HG03469 (cell line): Measurements from ENCODE around the gene PRSS38.

Experiments used
- ATAC-seq: cut with Tn5 transposase; IDR thresholded peaks from one replicate; pipeline ENCODE4 v1.9.1; 2021; ENCODE audit warnings: mild to moderate bottlenecking, moderate library complexity, moderate number of reproducible peaks; ENCODE audit not compliant: unreplicated experiment

The PRSS38 gene

GRCh38 chr1:227792216-227793078 is 23.0 kb upstream of the PRSS38 start:
- ATAC-seq = no peak

DNA sequence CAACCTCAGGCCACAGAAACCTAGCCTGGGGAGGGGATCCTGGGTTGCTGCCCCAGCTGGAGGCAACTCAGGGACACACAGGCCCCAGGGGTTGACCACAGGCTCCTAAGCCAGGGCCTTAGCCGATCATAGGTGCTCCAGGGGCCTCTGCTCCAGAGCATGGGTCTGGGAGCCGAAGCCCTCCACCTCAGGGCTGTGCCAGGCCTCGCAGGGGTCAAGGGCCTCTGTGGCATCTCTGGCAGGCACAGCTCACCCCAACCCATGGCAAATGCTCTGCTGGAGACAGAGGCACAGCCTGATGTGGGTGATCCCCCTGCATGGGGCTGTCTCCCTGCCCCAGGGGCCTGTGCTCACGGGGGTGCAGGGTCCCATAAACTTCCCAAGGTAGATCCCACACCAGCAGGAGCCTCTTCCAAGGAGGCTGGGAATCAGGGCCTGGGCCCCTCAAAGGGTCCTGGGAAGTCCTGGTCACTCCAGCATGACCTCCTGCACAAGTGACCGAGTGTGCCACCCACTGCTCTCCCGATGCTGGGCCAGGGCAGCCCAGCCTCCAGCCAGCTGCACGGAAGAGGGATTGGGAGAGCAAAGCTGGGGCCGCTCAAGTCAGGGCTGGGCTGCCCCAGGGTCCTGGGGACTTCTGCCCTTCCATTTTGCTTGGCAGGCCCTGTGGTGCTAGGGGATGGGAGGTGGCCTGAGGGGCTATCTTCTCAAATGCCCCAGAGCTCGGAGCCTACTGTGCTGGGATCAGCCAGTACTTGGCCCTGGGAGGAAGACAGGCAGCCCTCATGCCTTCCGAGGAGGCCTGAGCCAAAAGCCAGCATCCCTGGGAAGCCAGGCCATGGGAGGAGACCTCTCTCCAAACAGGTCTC is 22.2 kb upstream of the PRSS38 start:
- ATAC-seq = no peak

DNA sequence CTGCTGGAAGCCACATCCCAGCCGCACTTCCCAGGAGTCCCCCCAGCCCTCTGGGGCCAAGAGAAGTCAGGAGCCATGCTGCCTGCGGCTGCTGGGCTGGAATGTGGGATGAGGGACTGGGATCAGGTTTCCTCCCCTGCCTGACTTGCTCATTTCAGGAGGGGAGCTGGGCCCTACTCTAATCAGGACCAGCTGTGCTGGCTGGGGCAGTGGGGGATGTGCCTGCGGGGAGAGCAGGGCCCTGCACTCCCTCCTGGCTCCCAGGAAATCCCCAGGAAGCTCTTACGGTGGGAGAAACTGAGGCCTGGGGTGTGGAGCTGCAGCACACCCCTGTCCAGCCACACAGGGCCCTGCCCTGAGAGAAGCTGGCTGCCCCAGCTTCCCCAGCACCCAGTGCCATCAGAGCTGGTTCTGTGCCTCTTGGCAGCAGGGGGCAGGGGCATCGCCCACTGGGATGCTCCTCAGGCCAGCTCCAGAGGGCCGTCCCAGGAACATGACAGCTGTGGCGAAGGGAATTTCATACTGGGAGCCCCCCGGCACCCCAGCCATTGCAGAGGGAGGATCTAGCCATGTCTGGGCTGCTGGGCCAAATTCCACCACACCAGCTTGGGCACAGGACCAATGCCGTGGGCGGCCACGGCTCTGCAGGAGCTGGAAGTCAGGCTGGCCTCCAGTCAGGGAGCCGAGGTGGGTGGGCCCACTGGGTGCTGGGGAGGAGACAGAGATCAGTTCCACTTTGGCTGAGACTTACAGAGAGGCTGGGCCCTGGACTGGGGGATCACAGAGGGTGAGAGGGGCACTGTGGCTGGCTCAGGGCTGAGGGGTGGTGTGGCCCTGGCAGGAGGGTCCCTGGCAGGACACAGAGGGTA is 21.3 kb upstream of the PRSS38 start:
- ATAC-seq = no peak

GRCh38 chr1:227794817-227795192 is 20.7 kb upstream of the PRSS38 start:
- no peak for ATAC-seq

DNA sequence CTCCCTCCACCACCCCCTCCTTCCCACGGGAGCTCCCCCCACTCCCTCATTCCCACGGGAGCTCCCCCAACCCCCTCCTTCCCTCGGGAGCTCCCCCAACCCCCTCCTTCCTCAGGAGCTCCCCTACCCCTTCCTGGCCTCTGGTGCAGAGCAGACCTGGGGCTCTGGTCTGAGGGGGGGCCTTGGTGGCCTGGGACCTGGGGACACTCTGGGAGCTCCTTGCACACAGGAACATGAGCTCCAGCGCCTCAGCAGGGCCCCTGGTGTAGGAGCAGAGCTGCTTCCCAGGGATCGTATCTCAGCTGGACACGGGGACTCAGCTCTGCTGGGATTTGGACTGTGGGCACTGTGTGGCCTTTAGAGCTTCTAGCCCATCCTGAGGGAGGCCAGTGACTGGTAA is 19.7 kb upstream of the PRSS38 start:
- ATAC-seq = no peak

DNA sequence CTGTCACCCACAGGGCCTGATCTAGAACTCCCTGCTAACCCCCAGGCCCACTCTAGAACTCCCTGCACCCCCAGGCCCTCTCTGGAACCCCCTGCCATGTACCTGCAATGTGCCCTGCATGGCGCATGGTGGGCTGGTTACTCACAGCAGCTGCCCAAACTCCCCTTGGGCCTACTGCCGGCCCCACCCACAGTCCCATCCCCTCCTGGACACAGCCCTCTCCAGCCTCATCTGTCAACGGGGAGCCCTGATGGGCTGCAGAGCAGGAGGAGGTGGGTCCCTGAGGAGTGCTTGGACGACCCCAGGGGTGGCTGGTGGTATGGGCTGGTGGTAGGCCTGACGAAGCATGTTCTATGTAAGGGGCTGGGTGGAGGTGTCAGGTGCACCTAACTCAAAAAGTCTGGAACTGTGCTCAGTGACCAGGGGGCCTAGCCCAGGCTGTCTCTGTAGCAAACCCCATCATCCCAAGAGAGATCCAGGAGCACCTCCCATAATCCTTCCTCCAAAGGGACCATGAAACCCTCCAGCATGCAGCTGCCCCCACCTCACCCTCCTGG is 19.0 kb upstream of the PRSS38 start:
- no peak for ATAC-seq

DNA sequence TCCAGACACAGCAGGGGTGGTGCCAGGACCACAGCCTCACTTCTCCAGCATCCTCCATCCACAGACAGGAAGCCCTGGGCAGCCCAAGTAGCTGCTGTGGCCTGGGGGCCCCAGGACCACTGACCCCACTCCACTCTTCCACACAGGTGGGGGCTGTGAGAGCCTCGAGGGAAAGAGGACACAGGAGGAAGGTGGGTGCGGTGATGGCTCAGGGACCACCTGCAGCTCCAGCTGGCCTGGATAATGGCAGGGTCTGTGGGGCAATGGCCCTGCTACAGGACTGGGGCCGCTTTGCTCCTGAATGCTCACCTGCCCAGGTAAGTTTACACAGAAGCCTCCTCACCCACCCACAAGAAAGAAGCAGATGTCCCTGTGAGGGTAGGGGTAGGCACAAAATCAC is 18.3 kb upstream of the PRSS38 start:
- no peak for ATAC-seq

- no peak for ATAC-seq
These were observed 17.9 kb upstream of the PRSS38 start for GRCh38 chr1:227797625-227798024.

GRCh38 chr1:227798078-227798802 is 17.2 kb upstream of the PRSS38 start:
- no peak for ATAC-seq

- no peak for ATAC-seq
These were observed 15.7 kb upstream of the PRSS38 start for GRCh38 chr1:227799756-227800155.

DNA sequence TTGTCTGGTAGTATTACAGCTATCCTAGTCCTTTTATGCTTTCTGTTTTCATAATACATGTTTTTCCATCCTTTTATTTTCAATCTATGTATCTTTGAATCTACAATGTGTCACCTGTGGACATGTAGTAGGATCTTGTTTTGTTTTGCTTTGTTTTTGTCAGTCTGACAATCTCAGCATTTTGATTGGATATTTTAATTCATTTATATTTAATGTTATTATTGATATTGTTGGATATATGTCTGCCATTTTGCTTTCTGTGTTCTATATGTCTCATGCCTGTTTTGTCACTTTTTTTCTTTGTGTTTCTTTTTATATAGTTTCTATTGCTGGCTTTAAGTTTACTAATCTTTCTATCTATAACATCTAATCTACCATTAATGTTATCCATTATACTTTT is 11.5 kb upstream of the PRSS38 start:
- ATAC-seq = no peak

DNA sequence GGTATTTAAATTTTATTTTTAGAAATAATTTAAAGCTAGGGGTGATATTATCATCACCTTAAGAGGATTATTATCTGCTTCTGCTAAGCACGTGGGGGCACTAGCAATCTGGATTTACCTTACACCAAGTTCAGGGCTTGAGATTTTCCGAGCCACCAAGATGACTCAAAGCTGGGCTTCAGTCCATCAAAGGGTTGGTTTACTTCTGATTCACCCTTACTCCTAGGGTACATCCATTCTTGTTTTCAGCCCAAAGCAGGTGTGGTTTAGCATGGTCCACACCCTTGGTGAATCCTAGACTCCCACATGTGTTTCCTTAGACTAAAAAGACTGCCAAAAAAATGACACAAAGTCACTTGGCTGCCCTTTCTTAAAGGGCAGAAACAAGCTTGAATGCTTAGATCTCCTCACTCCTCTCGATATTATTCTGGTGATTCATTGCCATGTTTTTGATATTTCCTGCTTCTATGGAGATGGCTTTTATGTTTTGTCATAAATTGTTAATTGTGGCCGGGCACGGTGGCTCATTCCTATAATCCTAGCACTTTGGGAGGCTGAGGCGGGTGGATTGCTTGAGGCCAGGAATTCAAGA is 9.8 kb upstream of the PRSS38 start:
- ATAC-seq = no peak

- no peak for ATAC-seq
These were observed 6.9 kb upstream of the PRSS38 start for GRCh38 chr1:227808566-227808965.

DNA sequence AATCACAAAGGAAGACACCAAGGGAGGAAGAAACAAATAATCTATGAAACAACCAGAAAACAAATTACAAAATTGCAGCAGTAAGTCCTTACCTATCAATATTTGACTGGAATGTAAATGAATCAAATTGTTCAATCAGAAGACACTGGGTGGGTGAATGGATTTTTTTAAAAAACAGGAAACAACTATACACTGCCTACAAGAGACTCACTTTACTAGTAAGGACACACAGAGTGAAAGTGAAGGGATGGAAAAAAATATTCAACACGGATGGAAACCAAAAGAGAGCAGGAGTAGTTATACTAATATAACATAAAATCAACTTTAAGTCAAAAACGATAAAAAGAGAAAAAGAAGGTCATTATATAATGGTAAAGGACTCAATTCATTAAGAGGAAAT is 6.4 kb upstream of the PRSS38 start:
- ATAC-seq = no peak

DNA sequence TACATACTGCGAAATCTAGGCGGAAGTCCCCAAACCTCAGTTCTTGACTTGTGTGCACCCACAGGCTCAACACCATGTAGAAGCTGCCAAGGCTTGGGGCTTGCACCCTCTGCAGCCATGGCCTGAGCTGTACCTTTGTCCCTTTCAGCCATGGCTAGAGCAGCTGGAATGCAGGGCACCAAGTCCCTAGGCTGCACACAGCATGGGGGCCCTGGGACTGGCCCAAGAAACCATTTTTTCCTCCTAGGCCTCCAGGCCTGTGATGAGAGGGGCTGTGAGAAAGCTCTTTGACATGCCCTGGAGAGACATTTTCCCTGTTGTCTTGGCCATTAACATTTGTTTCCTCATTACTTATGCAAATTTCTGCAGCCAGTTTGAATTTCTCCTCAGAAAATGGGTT is 1.5 kb upstream of the PRSS38 start:
- no peak for ATAC-seq

DNA sequence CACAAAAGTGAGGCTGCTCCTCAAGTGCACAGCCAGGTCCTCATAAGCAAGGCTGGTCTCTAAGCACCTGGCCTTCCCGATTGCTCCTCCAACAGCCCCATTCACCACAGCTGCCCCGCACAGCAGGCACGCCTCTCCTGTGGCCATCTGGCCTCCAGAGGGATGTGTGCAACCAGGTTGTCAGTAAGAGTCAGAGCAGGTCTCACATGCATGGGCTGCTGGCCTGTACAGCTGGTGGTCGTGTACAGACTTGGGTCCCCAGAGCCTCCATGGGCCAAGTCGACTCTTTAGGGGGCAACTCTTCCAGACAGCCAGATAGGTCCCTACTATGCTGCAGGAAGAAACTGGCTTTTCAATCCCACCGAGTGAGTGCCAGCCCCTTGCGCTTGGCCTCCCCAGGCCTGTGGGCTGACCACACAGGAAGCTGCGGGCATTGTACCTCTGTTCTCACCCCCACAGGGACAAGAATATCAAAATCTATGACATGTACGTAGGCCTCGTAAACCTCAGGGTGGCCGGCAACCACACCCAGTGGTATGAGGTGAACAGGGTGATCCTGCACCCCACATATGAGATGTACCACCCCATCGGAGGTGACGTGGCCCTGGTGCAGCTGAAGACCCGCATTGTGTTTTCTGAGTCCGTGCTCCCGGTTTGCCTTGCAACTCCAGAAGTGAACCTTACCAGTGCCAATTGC is 1.4 kb downstream of the PRSS38 start:
- ATAC-seq = no peak

DNA sequence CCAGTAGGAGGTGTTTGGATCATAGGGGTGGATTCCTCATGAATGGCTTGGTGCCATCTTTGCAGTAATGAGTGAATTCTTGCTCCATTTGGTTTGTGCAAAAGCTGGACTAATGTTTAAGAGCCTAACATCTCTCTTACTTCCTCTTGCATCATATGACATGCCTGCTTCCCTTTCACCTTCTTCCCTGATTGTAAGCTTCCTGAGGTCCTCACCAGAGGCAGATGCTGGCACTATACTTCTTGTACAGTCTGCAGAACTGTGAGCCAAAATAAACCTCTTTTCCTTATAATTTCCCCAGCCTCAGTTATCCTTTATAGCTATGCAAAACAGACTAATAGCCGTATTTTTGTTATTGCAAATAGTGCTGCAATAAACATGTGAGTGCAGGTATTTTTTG is 8.1 kb downstream of the PRSS38 start:
- ATAC-seq = no peak

DNA sequence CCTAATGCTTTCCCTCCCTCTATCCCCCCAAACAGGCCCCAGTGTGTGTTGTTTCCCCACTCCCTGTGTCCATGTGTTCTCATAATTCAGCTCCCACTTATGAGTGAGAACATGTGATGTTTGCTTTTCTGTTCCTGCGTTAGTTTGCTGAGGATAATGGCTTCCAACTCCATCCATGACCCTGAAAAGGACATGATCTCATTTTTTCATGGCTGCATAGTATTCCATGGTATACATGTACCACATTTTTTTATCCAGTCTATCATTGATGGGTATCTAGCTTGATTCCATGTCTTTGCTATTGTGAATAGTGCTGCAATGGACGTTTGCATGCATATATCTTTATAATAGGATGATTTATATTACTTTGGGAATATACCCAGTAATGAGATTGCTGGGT is 8.7 kb downstream of the PRSS38 start:
- ATAC-seq = no peak

DNA sequence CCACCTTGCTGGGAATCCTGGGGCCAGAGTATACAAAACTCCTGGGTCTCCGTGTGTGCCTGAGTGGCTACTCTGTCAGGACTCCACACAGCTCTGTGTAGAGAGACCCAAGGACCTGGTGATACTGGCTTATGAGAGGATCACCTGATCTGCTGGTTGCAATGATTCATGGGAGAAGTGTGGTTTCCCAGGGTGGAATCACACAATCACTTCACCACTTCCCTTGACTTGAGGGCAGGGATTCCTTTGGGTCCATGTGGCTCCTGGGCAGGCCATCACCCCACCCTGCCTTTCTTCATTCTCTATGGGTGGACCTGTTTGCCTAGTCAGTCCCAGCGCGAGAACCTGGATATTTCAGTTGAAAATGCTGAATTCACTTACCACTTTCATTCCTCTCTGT is 13.3 kb downstream of the PRSS38 start:
- no peak for ATAC-seq
